ENCODE data around the gene MYOF. TPM values are rescaled to one million over a fixed set of nuclear protein-coding genes. Genes with fewer than 3 reads are reported as not detected.

The MYOF gene
- total RNA-seq, 4 donors from 2014 or later: 41.2 to 114 (median 86.9) TPM

DNA sequence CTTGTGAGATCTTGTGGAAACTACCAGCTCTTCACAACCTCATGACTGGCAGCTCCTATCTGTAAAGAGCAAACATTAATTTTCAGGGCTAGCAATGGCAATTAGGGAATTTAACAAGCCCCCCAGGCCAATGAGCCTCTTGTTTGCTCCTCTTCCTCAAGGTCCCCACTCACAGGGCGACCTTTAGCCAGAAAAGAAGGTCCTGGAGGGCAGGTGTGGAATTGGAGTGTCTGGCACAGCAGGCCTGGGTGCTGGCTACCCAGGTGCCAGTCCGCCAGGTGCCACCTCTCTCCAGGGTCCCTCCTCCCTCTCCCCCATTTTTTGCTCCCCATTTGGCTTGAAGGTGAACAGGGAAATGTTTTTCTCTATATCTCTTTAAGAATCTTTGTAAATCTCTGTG lies 12.4 kb upstream of the MYOF start:
- DNase-seq: no peak
- Histone ChIP-seq H3K9me3 (no peaks in the 10 kb centered on the region), H3K27me3 (no peaks in the 10 kb centered on the region), H3K4me3 (no peak overlapping the region), H3K27ac (no peak overlapping the region), H3K36me3 (no peaks in the 10 kb centered on the region), H3K4me1 (peaks cover 0 to 5% of the 10 kb centered on the region in 2 donors)
- TF ChIP-seq, protein P1, sequence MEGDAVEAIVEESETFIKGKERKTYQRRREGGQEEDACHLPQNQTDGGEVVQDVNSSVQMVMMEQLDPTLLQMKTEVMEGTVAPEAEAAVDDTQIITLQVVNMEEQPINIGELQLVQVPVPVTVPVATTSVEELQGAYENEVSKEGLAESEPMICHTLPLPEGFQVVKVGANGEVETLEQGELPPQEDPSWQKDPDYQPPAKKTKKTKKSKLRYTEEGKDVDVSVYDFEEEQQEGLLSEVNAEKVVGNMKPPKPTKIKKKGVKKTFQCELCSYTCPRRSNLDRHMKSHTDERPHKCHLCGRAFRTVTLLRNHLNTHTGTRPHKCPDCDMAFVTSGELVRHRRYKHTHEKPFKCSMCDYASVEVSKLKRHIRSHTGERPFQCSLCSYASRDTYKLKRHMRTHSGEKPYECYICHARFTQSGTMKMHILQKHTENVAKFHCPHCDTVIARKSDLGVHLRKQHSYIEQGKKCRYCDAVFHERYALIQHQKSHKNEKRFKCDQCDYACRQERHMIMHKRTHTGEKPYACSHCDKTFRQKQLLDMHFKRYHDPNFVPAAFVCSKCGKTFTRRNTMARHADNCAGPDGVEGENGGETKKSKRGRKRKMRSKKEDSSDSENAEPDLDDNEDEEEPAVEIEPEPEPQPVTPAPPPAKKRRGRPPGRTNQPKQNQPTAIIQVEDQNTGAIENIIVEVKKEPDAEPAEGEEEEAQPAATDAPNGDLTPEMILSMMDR (IDR thresholded peaks at IDR 0.05): no peak
- TF ChIP-seq POLR2A (IDR thresholded peaks at IDR 0.05): no peak
- intact Hi-C loops (cut with DNase I; ENCODE audit: low total_unique reads): no loop called here

- TF ChIP-seq POLR2A (IDR thresholded peaks at IDR 0.05): no peak
- TF ChIP-seq, protein P1 (IDR thresholded peaks at IDR 0.05): no peak
- intact Hi-C loops (cut with DNase I; ENCODE audit: low total_unique reads): no loop called here
These were observed 11.0 kb upstream of the MYOF start for GRCh38 chr10:93493162-93493561.

DNA sequence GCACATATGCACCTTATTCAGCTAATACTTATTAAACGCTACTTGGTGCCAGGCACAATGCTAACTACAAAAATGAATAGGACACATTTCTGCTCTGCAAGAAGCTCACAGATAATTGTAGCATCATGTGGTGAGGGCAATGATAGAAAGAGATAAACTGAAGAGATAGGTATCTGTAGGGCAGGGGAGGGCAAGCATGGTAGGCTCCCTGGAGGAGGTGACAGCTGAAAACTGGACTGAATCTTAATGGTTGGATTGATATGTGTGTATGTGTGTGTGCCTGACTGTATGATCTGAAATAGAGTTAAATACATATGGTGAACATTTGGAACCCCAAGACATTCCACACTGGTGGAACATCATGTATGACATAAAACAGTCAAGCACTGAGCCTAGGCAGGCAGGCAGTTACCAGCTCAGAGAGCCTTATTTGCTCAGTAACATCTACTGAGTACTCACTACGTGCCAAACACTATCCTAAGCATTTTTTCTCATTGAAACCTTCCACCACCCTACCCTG lies 9.5 kb upstream of the MYOF start:
- no peak for DNase-seq
- TF ChIP-seq POLR2A (IDR thresholded peaks at IDR 0.05): no peak
- TF ChIP-seq, protein P1 (IDR thresholded peaks at IDR 0.05): no peak
- intact Hi-C loops (cut with DNase I; ENCODE audit: low total_unique reads): no loop called here

More at GRCh38 chr10:93493162-93493561, 11.0 kb upstream of the MYOF start:
- DNase-seq: no peak
- H3K36me3 ChIP-seq: no peaks in the 10 kb centered on the region
- no peak overlapping the region for H3K27ac ChIP-seq
- H3K4me1 ChIP-seq: peaks cover 0 to 5% of the 10 kb centered on the region in 2 donors
- no peak overlapping the region for H3K4me3 ChIP-seq
- no peaks in the 10 kb centered on the region for H3K27me3 ChIP-seq
- H3K9me3 ChIP-seq: no peaks in the 10 kb centered on the region

GRCh38 chr10:93488956-93489528 lies 6.9 kb upstream of the MYOF start:
- no peak for TF ChIP-seq POLR2A (IDR thresholded peaks at IDR 0.05)
- TF ChIP-seq, protein P1 (IDR thresholded peaks at IDR 0.05): no peak
- intact Hi-C loops (cut with DNase I; ENCODE audit: low total_unique reads): no loop called here
- Histone ChIP-seq H3K27ac (no peak overlapping the region), H3K27me3 (no peaks in the 10 kb centered on the region), H3K4me1 (no peaks in the 10 kb centered on the region), H3K4me3 (no peak overlapping the region), H3K9me3 (no peaks in the 10 kb centered on the region), H3K36me3 (no peaks in the 10 kb centered on the region)
- no peak for DNase-seq

More for the DNA sequence above, 9.5 kb upstream of the MYOF start:
- H3K9me3 ChIP-seq: no peaks in the 10 kb centered on the region
- no peaks in the 10 kb centered on the region for H3K27me3 ChIP-seq
- no peak overlapping the region for H3K27ac ChIP-seq
- no peaks in the 10 kb centered on the region for H3K36me3 ChIP-seq
- peaks cover 0 to 5% of the 10 kb centered on the region in 2 donors for H3K4me1 ChIP-seq
- no peak overlapping the region for H3K4me3 ChIP-seq

DNA sequence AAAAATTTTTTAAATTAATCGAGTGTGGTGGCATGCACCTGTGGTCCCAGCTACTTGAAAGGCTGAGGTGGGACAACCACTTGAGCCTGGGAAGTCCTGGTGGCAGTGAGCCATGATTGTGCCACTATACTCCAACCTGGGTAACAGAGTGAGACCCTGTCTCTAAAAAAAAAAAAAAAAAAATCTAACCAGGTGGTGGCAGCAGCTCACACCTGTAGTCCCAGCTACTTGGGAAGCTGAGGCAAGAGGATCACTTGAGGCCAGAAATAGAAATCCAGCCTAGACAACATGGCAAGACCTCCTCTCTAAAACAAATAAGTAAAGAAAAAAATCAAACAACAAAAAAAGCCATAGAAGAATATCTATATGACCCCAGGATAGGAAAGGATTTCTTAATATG lies 3.6 kb upstream of the MYOF start:
- no peak overlapping the region for H3K4me3 ChIP-seq
- H3K36me3 ChIP-seq: no peaks in the 10 kb centered on the region
- H3K27me3 ChIP-seq: no peaks in the 10 kb centered on the region
- H3K4me1 ChIP-seq: no peaks in the 10 kb centered on the region
- intact Hi-C loops (cut with DNase I; ENCODE audit: low total_unique reads): no loop called here
- no peak overlapping the region for H3K27ac ChIP-seq
- no peak for DNase-seq
- no peak for TF ChIP-seq POLR2A (IDR thresholded peaks at IDR 0.05)
- TF ChIP-seq, protein P1 (IDR thresholded peaks at IDR 0.05): no peak
- H3K9me3 ChIP-seq: no peaks in the 10 kb centered on the region
